Naive thymus-derived CD8-positive, alpha-beta T cell (primary cell): ENCODE data around the gene PITPNB. TPM values are rescaled to one million over a fixed set of nuclear protein-coding genes. Genes with fewer than 3 reads are reported as not detected.
A peak's percentile ranks its signal among the peaks of the same experiment; 100 is the strongest.

ENCODE experiments used
- ATAC-seq, 2 donors: fragments of 150-1000 bp; cut with Tn5 transposase in 1 of 2; sonication (Bioruptor Pico), chemical (Tn5 transposase) in 1 of 2; 1 replicate in 1 of 2; 2 replicates in 1 of 2; pipeline ENCODE4 v1.10.0; 2021; ENCODE audit warnings: mild to moderate bottlenecking in 2 of 2, moderate library complexity in 2 of 2
- POLR2A ChIA-PET: fragments of 350-600 bp; sonication (Branson Sonifier 250); formaldehyde crosslinking; loops from one replicate; lab custom pipeline; 2021; ENCODE audit warnings: antibody characterized with exemption; lab: Charles Lee
- DNase-seq, 10 donors: peaks; one replicate each; pipeline versions ENCODE4 v3.0.0 to v3.0.0-alpha.2; 2020 to 2022
- H3K27ac Mint-ChIP-seq, 10 donors: one replicate each; pipeline ENCODE4 v1.8.0; 2020 to 2022; ENCODE audit warnings: mild to moderate bottlenecking in 10 of 10, mixed read lengths in 10 of 10, moderate library complexity in 4 of 10, inconsistent platforms in 1 of 10
- H3K27me3 Mint-ChIP-seq, 5 donors: one replicate each; pipeline ENCODE4 v1.8.0; 2021 to 2022; ENCODE audit warnings: mixed read lengths in 5 of 5
- H3K36me3 Mint-ChIP-seq, 3 donors: one replicate each; pipeline ENCODE4 v1.8.0; 2020 to 2022; ENCODE audit warnings: mixed read lengths in 3 of 3, mild to moderate bottlenecking in 2 of 3, inconsistent platforms in 1 of 3
- H3K4me1 Mint-ChIP-seq, 4 donors: one replicate each; pipeline ENCODE4 v1.8.0; 2021 to 2022; ENCODE audit warnings: mixed read lengths in 4 of 4
- H3K4me3 Mint-ChIP-seq, 10 donors: one replicate each; pipeline ENCODE4 v1.8.0; 2020 to 2022; ENCODE audit warnings: mild to moderate bottlenecking in 10 of 10, mixed read lengths in 10 of 10, moderate library complexity in 6 of 10, inconsistent platforms in 1 of 10
- H3K9me3 Mint-ChIP-seq, 9 donors: one replicate each; pipeline ENCODE4 v1.8.0; 2020 to 2022; ENCODE audit warnings: mixed read lengths in 9 of 9, mild to moderate bottlenecking in 3 of 9, inconsistent platforms in 1 of 9, moderate library complexity in 1 of 9
- polyA plus RNA-seq, 3 donors: library from polyadenylated mRNA; unstranded; fragments of 300-500 nt; fragmentation: Illumina TruSeq; gene quantifications; one replicate each; pipeline ENCODE4 v1.2.3, GENCODE V29; 2021
- total RNA-seq, 8 experiments: library from RNA in 2 of 8; stranded (reverse) in 2 of 8; gene quantifications; one replicate each; pipeline ENCODE4 v1.2.3 and lab custom pipeline; 2021 to 2026

Gene PITPNB
- total and polyA plus RNA-seq, 5 experiments from 2014 or later, result 58.7 to 76.2 (median 59.9) TPM

- DNase-seq (no peak), ATAC-seq (no peak)
- peaks cover 7 to 39% (median 34%) of the 10 kb centered on the region in 4 donors for H3K4me1 Mint-ChIP-seq
- H3K27ac Mint-ChIP-seq, result no peak overlapping the region
- POLR2A ChIA-PET, result no interaction called here
- H3K4me3 Mint-ChIP-seq, result no peak overlapping the region
- H3K27me3 Mint-ChIP-seq, result no peaks in the 10 kb centered on the region
- no peaks in the 10 kb centered on the region for H3K9me3 Mint-ChIP-seq
- H3K36me3 Mint-ChIP-seq, result peaks cover 5 to 56% (median 18%) of the 10 kb centered on the region in 3 donors
Measured at GRCh38 chr22:27874185-27874584, 44.9 kb downstream of the PITPNB start.

- Mint-ChIP-seq H3K4me3 (no peak overlapping the region), H3K9me3 (no peaks in the 10 kb centered on the region), H3K36me3 (peaks cover 5 to 63% (median 18%) of the 10 kb centered on the region in 3 donors), H3K4me1 (peaks cover 10 to 41% (median 38%) of the 10 kb centered on the region in 4 donors), H3K27me3 (no peaks in the 10 kb centered on the region), H3K27ac (no peak overlapping the region)
- POLR2A ChIA-PET, result no interaction called here
- ATAC-seq (no peak), DNase-seq (no peak)
Measured at GRCh38 chr22:27873472-27873871, 45.6 kb downstream of the PITPNB start.

DNA sequence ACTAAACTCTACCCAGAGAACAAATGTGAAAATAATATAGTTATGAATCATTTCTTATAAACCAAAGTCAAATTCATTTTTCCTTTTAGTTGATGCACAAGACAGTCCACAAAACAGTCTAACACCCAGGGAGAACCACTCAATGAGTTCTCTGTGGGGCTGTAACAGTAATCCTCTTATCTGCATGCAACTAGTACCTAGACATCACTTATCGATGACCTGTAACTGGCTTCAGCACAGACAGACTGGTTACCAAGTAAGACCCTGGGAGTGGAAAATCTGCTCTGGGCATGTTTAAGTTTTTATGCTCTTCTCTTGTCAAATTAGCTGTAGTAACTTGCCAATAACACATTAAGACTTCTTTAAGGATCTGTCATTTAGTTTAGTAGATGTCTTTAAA is 46.6 kb downstream of the PITPNB start:
- peaks cover 8 to 44% (median 39%) of the 10 kb centered on the region in 4 donors for H3K4me1 Mint-ChIP-seq
- ATAC-seq (no peak), DNase-seq (no peak)
- H3K27me3 Mint-ChIP-seq, result no peaks in the 10 kb centered on the region
- H3K36me3 Mint-ChIP-seq, result peaks cover 5 to 71% (median 18%) of the 10 kb centered on the region in 3 donors
- H3K9me3 Mint-ChIP-seq, result no peaks in the 10 kb centered on the region
- no peak overlapping the region for H3K4me3 Mint-ChIP-seq
- POLR2A ChIA-PET, result no interaction called here
- H3K27ac Mint-ChIP-seq, result no peak overlapping the region

DNA sequence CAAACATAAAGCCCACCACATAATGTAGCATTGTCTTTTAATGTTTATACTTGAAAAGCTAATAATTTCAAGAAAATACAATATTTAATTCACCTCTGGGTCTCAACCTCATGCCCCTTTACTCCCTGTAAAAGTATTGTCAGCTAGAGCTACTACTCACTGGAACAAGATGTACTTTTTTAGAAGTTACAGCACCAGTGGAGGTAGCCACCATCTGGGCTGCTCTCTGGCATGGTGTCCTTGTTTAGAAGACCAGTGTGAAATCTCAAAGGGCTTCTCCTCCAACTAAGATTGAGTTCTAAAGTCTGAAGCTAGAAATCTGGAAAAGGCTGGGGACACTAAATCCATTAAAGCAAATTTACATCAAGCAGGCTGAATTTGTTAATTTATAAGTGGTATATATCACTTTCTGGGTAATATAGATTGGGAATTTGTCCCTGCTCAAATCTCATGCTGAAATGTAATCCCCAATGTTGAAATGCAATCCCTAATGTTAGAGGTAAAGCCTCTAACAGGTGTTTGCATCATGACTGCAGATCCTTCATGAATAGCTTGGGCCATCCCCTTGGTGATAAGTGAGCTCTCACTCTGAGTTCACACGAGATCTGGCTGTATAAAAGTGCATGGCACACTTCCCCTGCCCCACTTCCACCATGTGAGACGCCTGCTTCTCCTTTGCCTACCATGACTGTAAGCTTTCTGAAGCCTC is 47.6 kb downstream of the PITPNB start:
- no peaks in the 10 kb centered on the region for H3K9me3 Mint-ChIP-seq
- peaks cover 9 to 44% (median 35%) of the 10 kb centered on the region in 4 donors for H3K4me1 Mint-ChIP-seq
- H3K36me3 Mint-ChIP-seq, result peaks cover 5 to 82% (median 20%) of the 10 kb centered on the region in 3 donors
- ATAC-seq (no peak), DNase-seq (no peak)
- H3K27ac Mint-ChIP-seq, result peak overlapping the region in 1 of 10 donors; percentile 19
- POLR2A ChIA-PET, result interaction anchor here (0.7 kb wide), 1 partner anchor 1427 kb away, joined by 3 read pairs; no protein-coding TSS in a partner anchor
- H3K27me3 Mint-ChIP-seq, result no peaks in the 10 kb centered on the region
- H3K4me3 Mint-ChIP-seq, result no peak overlapping the region

- no peaks in the 10 kb centered on the region for H3K9me3 Mint-ChIP-seq
- no peaks in the 10 kb centered on the region for H3K27me3 Mint-ChIP-seq
- peaks cover 5 to 88% (median 20%) of the 10 kb centered on the region in 3 donors for H3K36me3 Mint-ChIP-seq
- H3K4me3 Mint-ChIP-seq, result no peak overlapping the region
- peak overlapping the region in 1 of 10 donors; percentile 29 for H3K27ac Mint-ChIP-seq
- H3K4me1 Mint-ChIP-seq, result peaks cover 7 to 42% (median 33%) of the 10 kb centered on the region in 4 donors
- POLR2A ChIA-PET, result interaction anchor here (0.7 kb wide), 1 partner anchor 1426 kb away, joined by 3 read pairs; no protein-coding TSS in a partner anchor
- no peak for DNase-seq
- no peak for ATAC-seq
Measured at GRCh38 chr22:27870234-27871191, 48.5 kb downstream of the PITPNB start.

GRCh38 chr22:27868732-27869282 is 50.2 kb downstream of the PITPNB start:
- Mint-ChIP-seq H3K4me3 (no peak overlapping the region), H3K27ac (peak overlapping the region in 2 of 10 donors; percentile 1 to 26), H3K27me3 (no peaks in the 10 kb centered on the region), H3K36me3 (peaks cover 5 to 89% (median 22%) of the 10 kb centered on the region in 3 donors), H3K9me3 (no peaks in the 10 kb centered on the region), H3K4me1 (peaks cover 8 to 40% (median 31%) of the 10 kb centered on the region in 4 donors)
- DNase-seq (no peak), ATAC-seq (no peak)
- POLR2A ChIA-PET, result no interaction called here

DNA sequence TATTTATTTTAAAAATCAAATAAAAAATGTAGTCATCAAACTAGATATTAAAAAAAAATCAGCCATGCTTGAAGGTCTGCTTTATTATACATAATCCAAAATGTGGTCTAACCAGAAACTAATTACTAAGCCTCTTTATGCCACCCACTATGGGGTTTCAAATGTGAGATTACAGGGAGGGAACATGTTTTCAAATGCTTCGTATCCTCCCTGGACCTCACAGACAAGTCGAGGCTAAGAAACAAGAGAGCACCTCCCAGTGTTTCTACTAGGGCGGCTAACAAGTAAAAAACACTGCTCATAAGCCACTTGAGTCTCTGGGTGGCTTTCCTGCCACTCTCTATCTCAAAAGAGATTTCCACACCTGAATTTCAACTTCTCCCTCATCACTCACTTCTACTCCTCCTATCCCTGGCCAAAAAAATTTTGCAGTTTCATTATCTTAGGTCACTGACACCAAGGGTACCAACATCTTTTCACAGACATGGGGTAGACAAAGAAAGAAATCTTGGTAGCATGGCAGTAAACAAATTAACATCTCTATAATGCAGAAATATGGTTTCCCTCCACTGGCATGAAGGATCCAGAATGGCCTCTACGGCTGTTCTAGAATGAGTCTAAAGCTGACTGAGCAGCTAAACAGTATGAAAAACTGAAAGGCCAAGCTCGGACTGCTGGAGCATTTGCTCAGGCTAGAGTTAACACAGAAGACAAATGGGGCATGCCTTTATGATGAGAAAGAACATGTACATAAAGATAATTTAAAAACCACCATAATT is 50.9 kb downstream of the PITPNB start:
- POLR2A ChIA-PET, result no interaction called here
- H3K27me3 Mint-ChIP-seq, result no peaks in the 10 kb centered on the region
- no peak for ATAC-seq
- peaks cover 5 to 88% (median 20%) of the 10 kb centered on the region in 3 donors for H3K36me3 Mint-ChIP-seq
- H3K4me1 Mint-ChIP-seq, result peaks cover 8 to 40% (median 31%) of the 10 kb centered on the region in 4 donors
- no peaks in the 10 kb centered on the region for H3K9me3 Mint-ChIP-seq
- H3K4me3 Mint-ChIP-seq, result no peak overlapping the region
- DNase-seq, result no peak
- peak overlapping the region in 3 of 10 donors; percentile 1 to 28 (median 26) for H3K27ac Mint-ChIP-seq

- POLR2A ChIA-PET, result no interaction called here
- Mint-ChIP-seq H3K4me1 (peaks cover 8 to 40% (median 31%) of the 10 kb centered on the region in 4 donors), H3K27ac (peak overlapping the region in 7 of 10 donors; percentile 28 to 53 (median 43)), H3K36me3 (peaks cover 5 to 87% (median 14%) of the 10 kb centered on the region in 3 donors), H3K27me3 (no peaks in the 10 kb centered on the region), H3K9me3 (no peaks in the 10 kb centered on the region), H3K4me3 (no peak overlapping the region)
- no peak for ATAC-seq
- no peak for DNase-seq
Measured at GRCh38 chr22:27867085-27867952, 51.7 kb downstream of the PITPNB start.

DNA sequence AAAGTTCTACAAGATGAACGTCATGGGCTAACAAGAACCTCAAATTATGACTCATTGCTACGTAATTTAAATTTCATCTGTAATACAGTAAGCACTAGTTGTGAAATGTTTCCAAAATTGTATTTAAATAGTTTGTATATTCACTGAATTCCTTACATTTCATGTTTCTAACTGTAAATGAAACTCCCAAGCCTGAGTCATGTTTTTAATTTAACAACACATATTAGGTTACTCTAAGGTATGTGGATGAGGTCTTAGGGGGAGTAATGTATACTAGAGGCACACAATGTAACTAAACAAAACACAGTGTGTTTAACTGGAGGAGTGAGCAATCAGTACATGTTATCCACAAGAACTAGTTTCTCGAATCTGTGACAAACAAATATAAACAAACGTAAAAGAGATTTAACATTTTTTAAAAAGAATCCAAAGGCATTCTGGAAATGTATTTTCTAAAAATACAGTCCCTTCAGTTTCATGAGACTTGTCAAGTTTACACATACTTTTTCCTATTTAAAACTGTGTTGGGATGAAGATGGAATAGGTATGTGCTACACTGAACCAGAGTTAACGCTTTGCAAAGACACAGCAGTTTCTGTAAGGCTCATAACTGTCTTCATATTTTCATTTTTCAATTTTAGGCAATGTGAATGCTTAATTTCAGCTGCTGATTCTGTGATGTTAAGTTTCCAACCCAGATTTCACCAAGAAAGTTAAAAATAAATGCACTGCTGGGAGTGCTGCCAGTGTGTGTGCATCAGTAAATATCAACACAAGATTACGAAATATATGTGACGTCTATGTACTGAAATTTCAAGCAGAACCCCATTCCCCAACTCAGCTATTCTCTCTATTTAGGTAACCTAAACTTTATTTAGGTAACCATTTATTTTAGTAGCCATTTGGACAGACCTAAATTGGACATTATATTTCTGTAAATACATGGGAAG is 52.6 kb downstream of the PITPNB start:
- H3K4me3 Mint-ChIP-seq, result peak overlapping the region in 1 of 10 donors; percentile 19
- POLR2A ChIA-PET, result no interaction called here
- H3K4me1 Mint-ChIP-seq, result peaks cover 10 to 38% (median 30%) of the 10 kb centered on the region in 4 donors
- H3K27me3 Mint-ChIP-seq, result no peaks in the 10 kb centered on the region
- peak overlapping the region in 4 of 10 donors; percentile 18 to 60 (median 40) for H3K27ac Mint-ChIP-seq
- no peak for DNase-seq
- no peaks in the 10 kb centered on the region for H3K9me3 Mint-ChIP-seq
- peaks cover 5 to 87% (median 13%) of the 10 kb centered on the region in 3 donors for H3K36me3 Mint-ChIP-seq
- ATAC-seq, result no peak

DNA sequence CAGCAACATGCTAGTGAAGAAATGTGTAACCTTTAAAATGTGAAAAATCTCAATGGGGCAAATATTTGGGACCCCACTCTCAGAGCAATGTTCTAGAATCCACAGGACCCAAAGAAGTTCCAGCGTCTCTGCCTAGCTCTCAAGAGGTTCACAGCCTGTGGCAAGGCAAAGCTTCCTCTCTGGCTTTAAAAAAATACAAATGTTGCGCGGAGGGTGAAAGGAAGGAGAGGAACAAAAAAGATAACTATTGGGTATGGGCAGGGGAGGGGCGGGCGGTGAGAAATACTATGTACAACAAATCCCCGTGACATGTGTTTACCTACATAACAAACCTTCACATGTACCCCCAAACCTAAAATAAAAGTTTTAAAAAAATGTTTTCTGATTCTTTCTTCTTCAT is 53.6 kb downstream of the PITPNB start:
- POLR2A ChIA-PET, result no interaction called here
- no peak for DNase-seq
- no peaks in the 10 kb centered on the region for H3K9me3 Mint-ChIP-seq
- H3K36me3 Mint-ChIP-seq, result peaks cover 0 to 83% (median 14%) of the 10 kb centered on the region in 3 donors
- H3K27ac Mint-ChIP-seq, result peak overlapping the region in 7 of 10 donors; percentile 4 to 84 (median 32)
- H3K27me3 Mint-ChIP-seq, result no peaks in the 10 kb centered on the region
- ATAC-seq, result no peak
- peaks cover 10 to 38% (median 28%) of the 10 kb centered on the region in 4 donors for H3K4me1 Mint-ChIP-seq
- H3K4me3 Mint-ChIP-seq, result no peak overlapping the region
